ENCODE results near the gene HECW1.

DNA sequence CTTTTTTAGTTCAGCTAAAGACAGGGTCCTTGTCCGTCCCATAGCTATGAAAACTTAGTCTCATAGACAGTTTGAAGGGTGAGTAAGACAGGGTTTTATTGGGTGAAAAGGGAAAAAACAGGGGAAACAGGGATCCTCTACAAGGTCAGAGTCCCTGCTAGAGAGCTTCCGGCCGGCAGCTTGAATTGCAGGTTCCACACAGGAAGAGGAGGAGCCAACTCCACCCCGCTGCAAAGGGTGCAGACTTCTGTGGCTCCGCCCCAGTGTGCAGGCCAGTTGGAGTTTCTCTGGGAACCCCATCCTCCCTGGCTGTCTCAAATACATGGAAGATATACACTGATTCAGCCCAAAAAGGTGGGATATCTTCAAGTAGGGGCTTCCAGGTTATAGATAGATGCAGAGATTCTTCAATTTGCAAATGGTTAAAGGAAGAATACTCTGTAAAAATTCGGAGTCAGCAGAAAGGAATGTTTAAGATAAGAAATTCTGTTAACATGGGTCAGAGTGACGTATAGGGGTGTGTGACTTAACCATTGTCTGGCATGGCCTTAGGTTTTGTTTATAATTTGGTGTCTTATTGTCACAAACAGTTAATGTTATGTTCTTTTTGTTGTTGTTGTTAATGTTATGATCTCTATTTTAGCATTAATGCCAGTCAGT lies 34.6 kb upstream of the HECW1 start:
- no peak for TF ChIP-seq POLR2A (IDR thresholded peaks at IDR 0.05)
- TF ChIP-seq, protein P1, sequence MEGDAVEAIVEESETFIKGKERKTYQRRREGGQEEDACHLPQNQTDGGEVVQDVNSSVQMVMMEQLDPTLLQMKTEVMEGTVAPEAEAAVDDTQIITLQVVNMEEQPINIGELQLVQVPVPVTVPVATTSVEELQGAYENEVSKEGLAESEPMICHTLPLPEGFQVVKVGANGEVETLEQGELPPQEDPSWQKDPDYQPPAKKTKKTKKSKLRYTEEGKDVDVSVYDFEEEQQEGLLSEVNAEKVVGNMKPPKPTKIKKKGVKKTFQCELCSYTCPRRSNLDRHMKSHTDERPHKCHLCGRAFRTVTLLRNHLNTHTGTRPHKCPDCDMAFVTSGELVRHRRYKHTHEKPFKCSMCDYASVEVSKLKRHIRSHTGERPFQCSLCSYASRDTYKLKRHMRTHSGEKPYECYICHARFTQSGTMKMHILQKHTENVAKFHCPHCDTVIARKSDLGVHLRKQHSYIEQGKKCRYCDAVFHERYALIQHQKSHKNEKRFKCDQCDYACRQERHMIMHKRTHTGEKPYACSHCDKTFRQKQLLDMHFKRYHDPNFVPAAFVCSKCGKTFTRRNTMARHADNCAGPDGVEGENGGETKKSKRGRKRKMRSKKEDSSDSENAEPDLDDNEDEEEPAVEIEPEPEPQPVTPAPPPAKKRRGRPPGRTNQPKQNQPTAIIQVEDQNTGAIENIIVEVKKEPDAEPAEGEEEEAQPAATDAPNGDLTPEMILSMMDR (IDR thresholded peaks at IDR 0.05) = no peak
